Natural killer cell treated with Interleukin-12 subunit alpha and Interleukin-12 subunit beta and Interleukin-15 and Interleukin-18, amount 100 ng/mL, for 72 hours (primary cell): Measurements from ENCODE around the gene GIT1. TPM values are rescaled to one million over a fixed set of nuclear protein-coding genes. Genes with fewer than 3 reads are reported as not detected.
A peak's percentile ranks its signal among the peaks of the same experiment; 100 is the strongest.

Source experiments
- ATAC-seq, 2 donors: fragments of 150-1000 bp; cut with Tn5 transposase in 1 of 2; sonication (Bioruptor Pico), chemical (Tn5 transposase) in 1 of 2; 2 replicates each; pipeline ENCODE4 v1.10.0; 2021
- DNase-seq: peaks from one replicate; pipeline ENCODE4 v3.0.0; 2022; ENCODE audit warnings: low spot score
- H3K27ac Mint-ChIP-seq, 2 donors: 1 replicate in 1 of 2; 2 replicates in 1 of 2; pipeline ENCODE4 v1.8.0; 2022; ENCODE audit warnings: mixed read lengths in 2 of 2, mild to moderate bottlenecking in 1 of 2, moderate library complexity in 1 of 2
- H3K27me3 Mint-ChIP-seq, 2 donors: 1 replicate in 1 of 2; 2 replicates in 1 of 2; pipeline ENCODE4 v1.8.0; 2022; ENCODE audit warnings: mixed read lengths in 2 of 2
- H3K36me3 Mint-ChIP-seq: one replicate; pipeline ENCODE4 v1.8.0; 2022; ENCODE audit warnings: mixed read lengths
- H3K4me1 Mint-ChIP-seq, 2 donors: 1 replicate in 1 of 2; 2 replicates in 1 of 2; pipeline ENCODE4 v1.8.0; 2022; ENCODE audit warnings: low read depth in 2 of 2, mixed read lengths in 2 of 2, mild to moderate bottlenecking in 1 of 2
- H3K4me3 Mint-ChIP-seq: one replicate; pipeline ENCODE4 v1.8.0; 2022; ENCODE audit warnings: mixed read lengths
- H3K9me3 Mint-ChIP-seq: 2 replicates; pipeline ENCODE4 v1.8.0; 2022; ENCODE audit warnings: mixed read lengths
- total RNA-seq, 2 donors: library from RNA; stranded (reverse); gene quantifications; one replicate each; pipeline ENCODE4 v1.2.3, GENCODE V29; 2022

GIT1 gene
- total RNA-seq, 2 donors from 2014 or later, result 40.8 to 111 TPM

DNA sequence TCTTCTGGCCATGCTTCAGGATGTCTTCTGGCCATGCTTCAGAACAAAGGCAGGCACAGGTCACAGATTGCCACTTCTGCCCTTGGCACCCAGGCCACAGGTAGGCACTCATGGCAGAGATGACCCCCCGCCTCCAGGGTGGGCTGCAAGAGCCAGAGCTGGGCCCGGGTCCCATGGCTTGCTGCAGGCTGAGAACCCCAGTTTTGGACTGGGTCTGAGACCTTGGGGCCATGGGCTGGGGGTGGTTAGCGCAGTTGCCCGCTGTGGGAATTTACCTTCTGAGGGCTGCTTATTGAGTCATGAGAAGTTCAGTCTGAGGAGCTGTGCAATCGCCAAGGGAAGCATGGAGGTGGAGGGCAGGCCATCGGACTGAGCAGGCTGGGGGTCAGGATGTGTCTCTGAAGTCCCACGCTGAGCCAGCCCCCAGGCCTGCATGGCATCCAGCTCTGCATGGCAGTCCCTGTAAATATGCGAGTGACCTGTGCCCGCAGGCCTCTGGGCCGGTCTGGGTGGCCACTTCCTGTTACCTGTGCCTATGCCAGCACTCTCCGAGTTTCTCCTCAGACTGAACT lies 5.2 kb upstream of the GIT1 start:
- Mint-ChIP-seq H3K4me3 (peak overlapping the region; percentile 51), H3K4me1 (peaks cover 12 to 17% of the 10 kb centered on the region in 2 donors), H3K36me3 (no peaks in the 10 kb centered on the region), H3K9me3 (no peaks in the 10 kb centered on the region), H3K27me3 (peaks cover 0 to 2% of the 10 kb centered on the region in 2 donors), H3K27ac (no peak overlapping the region)
- ATAC-seq (no peak), DNase-seq (no peak)

DNA sequence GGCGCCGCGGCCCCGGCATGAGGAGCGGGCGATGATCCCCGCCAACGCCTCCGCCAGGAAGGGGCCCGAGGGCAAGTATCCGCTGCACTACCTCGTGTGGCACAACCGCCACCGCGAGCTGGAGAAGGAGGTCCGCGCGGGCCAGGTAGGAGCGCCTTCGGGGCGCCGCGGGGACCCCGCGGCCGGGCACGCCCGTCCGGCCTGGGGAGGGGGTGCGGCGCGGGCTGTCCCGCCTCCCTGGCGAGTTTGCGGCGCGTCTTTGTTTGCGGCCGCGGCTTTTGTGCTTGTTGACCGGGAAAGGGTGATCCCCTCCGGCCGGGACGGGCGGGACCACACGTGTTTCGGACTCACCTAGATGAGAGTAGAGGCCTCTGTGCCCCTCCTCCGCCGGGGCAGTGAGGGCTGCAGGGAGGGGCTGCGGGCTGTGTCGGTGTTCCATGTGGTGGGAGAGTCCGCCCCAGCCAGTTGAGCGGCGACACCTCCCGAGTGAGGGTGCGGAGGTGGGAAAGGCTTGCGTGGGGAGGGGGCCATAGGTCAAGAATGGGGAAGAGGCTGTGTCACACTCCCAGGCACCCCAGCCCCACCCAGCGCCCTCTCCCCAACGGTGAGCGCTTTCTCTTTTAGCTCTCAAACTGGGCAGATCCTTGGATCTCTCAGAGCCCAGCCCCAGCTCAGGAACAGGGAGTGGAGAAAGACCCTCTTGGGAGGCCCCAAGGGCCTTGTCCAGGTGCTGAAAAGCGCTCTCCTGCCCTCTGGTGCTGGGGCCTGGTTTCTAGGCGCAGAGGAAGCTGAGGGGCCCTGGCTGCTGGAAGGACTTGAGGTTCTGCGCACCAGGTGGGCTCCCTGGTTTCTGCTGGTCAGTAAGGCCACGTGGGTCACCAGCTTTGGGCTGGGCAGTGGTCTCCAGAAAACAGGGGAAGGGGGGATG lies 4.4 kb upstream of the GIT1 start:
- peaks cover 12 to 17% of the 10 kb centered on the region in 2 donors for H3K4me1 Mint-ChIP-seq
- no peaks in the 10 kb centered on the region for H3K36me3 Mint-ChIP-seq
- H3K27ac Mint-ChIP-seq, result no peak overlapping the region
- H3K9me3 Mint-ChIP-seq, result no peaks in the 10 kb centered on the region
- H3K27me3 Mint-ChIP-seq, result peaks cover 0 to 2% of the 10 kb centered on the region in 2 donors
- DNase-seq (no peak), ATAC-seq (no peak)
- peak overlapping the region; percentile 51 for H3K4me3 Mint-ChIP-seq

DNA sequence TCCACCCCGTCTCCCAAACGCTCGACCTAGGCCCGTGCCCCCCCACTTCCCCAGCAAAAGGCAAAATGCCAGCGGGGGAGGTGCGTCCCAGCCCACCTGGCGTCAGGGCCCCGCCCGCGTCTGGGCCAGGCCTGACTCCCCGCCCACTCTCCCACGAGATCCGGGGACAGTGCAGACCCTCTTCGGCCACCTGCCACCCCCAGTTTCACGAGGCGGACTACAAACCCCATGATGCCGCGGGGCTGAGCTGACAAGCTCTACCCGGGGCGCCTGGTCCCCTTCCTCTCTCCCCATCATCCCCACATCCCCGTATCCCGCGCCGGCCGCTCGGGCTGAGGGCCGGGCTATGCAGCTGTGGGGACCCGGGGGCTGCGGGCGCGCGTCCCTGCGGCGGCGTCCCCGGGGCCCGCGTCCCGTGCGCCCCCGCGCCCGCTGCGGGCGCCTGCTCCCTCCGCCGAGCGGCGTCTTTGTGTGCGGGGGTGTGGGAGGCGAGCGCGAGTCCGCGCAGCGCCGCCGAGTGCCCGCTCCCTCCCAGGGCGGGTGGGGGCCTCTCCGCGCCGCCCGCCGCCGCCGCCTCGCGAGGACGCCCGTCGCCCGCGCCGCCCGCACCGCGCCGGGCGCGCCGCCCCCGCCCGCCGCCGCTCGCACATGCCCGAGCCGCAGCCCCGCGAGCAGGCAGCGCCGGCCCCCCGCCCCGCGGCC lies 3.6 kb upstream of the GIT1 start, which contains the start of gene ANKRD13B:
ANKRD13B (plus strand) TSS at position 283 of the 702 bp plus-strand sequence. CDS start 490 bp downstream, outside the sequence.
- no peaks in the 10 kb centered on the region for H3K9me3 Mint-ChIP-seq

DNA sequence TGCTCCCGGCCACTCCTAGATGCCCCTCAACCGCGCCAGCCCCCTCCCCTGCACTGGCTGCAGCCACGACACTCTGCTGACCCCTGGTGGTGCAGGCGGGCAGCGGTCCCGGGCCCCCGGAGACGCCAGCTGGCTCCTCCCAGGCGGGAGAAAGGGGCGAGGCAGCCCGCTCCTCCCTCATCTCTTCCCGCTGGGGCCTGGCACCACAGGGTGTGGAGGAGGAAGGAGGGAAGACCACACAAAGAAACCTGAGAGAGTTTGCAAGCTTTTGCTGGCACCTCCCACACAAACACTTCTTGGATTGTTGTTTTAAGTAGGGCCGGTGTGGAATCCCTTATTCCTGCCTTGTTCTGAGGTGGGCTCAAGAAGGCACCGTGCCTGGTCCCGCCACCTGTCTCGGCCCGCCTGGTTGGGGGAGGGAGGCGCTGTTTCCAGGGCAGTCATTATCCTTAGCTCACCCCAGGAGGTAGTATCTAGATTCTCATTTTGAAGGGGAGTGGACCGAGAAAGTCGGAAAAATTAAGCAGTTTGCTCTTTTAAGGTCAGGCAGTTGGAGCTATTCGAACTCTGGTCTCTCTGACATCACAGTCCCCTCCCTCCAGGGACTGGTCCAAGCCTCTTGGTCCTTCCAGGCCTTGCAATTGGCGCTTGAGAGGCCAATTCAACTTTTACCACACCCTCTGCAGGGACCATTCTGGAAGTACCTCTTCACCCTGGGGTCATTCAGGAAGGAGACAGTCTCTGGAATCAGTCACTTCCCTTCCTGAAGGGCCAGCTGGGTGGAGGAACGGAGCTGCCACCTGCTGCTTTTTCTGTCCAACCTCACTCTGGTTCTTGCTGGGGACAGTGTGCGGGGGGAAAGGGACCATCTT lies 2.5 kb upstream of the GIT1 start:
- DNase-seq (peak; percentile 82), ATAC-seq (peak; percentile 50 to 68)
- peaks cover 0 to 2% of the 10 kb centered on the region in 2 donors for H3K27me3 Mint-ChIP-seq
- H3K36me3 Mint-ChIP-seq, result no peaks in the 10 kb centered on the region
- peak overlapping the region in 1 of 2 donors; percentile 16 for H3K27ac Mint-ChIP-seq
- peak overlapping the region; percentile 60 for H3K4me3 Mint-ChIP-seq
- peaks cover 26 to 29% of the 10 kb centered on the region in 2 donors for H3K4me1 Mint-ChIP-seq
- H3K9me3 Mint-ChIP-seq, result no peaks in the 10 kb centered on the region

More for the DNA sequence above, 3.6 kb upstream of the GIT1 start, which contains the start of gene ANKRD13B:
- peaks cover 17 to 21% of the 10 kb centered on the region in 2 donors for H3K4me1 Mint-ChIP-seq
- no peak within 1 kb of the TSS for H3K27ac Mint-ChIP-seq
- no peaks in the 10 kb centered on the region for H3K36me3 Mint-ChIP-seq
- H3K27me3 Mint-ChIP-seq, result peaks cover 0 to 2% of the 10 kb centered on the region in 2 donors
- DNase-seq (no peak), ATAC-seq (no peak)
- peak within 1 kb of the TSS; percentile 60 for H3K4me3 Mint-ChIP-seq

DNA sequence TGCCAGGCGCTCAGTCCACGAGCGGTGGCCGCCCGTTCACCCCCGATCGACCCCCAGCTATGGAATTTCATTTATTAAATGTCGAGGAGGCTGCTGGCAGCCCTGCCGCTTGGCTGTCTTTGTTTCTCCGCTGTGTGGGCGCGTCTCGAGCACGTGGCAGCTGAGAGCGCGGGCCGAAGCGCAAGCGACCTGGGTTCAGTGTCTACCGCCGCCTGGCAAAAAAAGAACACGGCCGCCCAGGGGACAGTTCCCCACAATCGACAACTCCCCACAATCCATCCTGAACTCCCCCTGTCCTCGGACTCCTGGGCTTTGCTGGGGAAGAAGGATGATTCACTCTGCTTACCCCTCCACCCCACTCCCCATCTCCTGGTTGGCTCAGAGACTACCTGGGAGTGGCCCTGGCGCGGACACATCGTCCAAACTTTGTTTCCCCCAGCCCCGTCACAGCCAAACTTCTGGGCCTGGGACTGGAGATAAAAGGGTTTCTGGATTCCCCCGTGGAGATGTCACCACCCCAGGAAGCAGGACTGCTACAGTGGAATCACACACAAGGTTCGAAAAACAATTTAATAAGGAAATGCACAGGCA lies 1.8 kb upstream of the GIT1 start:
- no peaks in the 10 kb centered on the region for H3K9me3 Mint-ChIP-seq
- ATAC-seq (no peak), DNase-seq (no peak)
- peak overlapping the region; percentile 49 for H3K4me3 Mint-ChIP-seq
- peaks cover 0 to 2% of the 10 kb centered on the region in 2 donors for H3K27me3 Mint-ChIP-seq
- no peaks in the 10 kb centered on the region for H3K36me3 Mint-ChIP-seq
- H3K4me1 Mint-ChIP-seq, result peaks cover 26 to 29% of the 10 kb centered on the region in 2 donors
- H3K27ac Mint-ChIP-seq, result peak overlapping the region in 1 of 2 donors; percentile 16

DNA sequence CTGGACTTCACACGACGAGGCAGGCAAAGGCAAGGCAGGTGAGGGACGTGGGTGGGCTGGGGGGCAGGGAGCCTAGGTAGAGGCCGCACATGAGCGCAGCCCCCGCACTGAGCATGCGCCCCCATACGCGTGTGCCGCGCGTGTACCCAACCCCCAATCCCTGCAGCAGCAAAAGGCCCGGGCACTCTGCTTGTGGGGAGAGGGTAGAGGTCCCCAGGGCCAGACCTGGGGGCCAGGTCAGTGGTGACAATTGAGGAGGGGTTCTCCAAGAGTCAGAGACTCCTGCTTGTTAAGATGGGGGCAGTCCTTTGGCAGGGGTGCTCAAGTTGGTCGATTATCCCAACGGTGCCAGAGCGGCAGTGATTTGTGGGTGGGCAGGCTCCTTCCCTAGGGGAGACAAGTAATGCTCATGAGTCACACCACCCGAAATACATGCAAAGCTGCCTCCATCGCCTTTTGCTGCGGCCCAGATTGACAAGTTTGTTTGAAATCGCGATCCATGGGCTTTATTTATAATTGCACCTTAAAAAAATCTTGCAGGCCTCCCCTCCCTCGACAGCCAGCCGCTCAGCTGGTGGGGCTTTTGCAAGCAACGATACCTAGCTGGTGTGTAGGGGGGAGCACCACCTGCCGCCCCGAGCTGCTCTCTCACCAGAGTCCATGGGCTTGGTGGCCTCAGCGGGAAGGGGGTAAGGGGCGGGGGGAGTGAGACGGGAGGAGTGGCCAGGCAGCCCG lies 1.1 kb upstream of the GIT1 start:
- no peaks in the 10 kb centered on the region for H3K36me3 Mint-ChIP-seq
- peaks cover 0 to 2% of the 10 kb centered on the region in 2 donors for H3K27me3 Mint-ChIP-seq
- H3K4me3 Mint-ChIP-seq, result peak overlapping the region; percentile 88
- DNase-seq, result no peak
- peaks cover 31 to 32% of the 10 kb centered on the region in 2 donors for H3K4me1 Mint-ChIP-seq
- H3K9me3 Mint-ChIP-seq, result no peaks in the 10 kb centered on the region
- ATAC-seq, result no peak
- peak overlapping the region in 1 of 2 donors; percentile 74 for H3K27ac Mint-ChIP-seq

DNA sequence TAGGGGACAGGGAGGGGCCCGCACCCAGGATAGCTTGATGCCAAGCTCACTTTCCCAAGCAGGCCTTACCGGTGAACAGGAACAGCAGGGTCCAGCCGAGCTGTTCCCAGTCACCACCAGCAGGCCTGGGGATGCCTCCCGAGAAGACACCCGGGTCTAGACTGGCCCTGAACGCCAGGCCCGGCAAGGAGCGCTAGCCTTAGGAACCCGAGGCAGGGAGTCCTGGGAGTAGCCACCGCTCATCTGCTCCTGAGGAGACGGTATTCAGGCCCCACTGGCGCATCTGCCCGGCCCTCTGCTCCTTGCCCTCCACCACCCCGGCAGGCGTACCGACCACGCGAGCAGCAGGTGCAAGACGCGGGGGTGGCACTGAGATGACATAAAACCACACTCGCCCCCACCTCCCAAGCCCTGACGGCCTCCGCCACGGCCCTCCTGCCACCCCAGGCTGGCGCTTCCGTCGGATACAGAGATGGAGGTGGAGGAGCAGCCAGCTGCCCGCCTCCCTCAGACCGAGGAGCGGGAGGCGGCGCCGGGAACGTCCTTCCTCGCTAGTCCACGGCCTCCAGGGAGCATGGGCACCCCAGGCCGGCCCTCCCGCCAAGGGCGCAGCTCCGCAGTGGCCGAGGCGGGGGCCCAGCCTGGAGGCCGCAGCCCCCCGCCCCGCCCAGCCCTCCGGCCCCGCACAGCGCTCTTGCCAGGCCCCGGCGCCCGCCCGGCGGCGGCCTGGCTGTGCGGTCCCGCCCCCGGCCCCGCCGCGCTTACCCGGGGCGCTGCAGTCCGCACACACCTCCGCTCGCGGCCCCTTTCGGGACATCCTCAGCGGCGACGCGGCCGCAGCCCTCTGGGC lies 661 bp downstream of the GIT1 start:
- ATAC-seq (peak; percentile 50 to 51), DNase-seq (no peak)
- Mint-ChIP-seq H3K27ac (peak overlapping the region; percentile 33 to 66), H3K4me1 (peaks cover 42 to 46% of the 10 kb centered on the region in 2 donors), H3K36me3 (no peaks in the 10 kb centered on the region), H3K4me3 (peak overlapping the region; percentile 87), H3K9me3 (no peaks in the 10 kb centered on the region), H3K27me3 (no peaks in the 10 kb centered on the region)

DNA sequence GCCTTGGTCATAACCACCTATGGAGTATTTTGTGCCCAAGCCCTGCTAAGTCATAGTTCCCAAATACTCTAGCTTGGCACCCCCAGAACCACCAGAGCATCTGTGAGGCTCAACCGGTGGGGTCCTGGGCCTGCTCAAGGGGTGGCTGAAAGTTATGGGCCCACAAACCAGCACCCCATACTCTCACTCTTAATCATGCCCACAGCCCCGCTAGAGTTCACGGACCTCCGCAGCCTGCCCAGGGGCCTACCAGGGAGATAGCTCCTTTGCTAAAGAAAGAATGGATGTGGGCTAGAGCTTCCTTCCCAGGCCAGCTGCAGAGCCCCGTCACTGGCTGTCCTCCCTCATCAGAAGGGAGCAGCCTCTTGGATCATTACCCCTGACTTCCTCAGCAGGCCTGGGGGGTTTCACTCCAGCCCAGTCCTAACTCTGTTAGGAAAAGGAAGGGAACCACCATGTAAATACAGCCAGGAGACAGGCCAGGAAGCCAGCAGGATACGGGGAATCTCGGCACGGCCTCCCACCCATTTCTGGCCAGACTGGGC lies 1.4 kb downstream of the GIT1 start:
- peak overlapping the region; percentile 87 for H3K4me3 Mint-ChIP-seq
- no peak for DNase-seq
- no peak for ATAC-seq
- peaks cover 42 to 47% of the 10 kb centered on the region in 2 donors for H3K4me1 Mint-ChIP-seq
- peak overlapping the region; percentile 33 to 66 for H3K27ac Mint-ChIP-seq
- H3K36me3 Mint-ChIP-seq, result no peaks in the 10 kb centered on the region
- no peaks in the 10 kb centered on the region for H3K9me3 Mint-ChIP-seq
- no peaks in the 10 kb centered on the region for H3K27me3 Mint-ChIP-seq

DNA sequence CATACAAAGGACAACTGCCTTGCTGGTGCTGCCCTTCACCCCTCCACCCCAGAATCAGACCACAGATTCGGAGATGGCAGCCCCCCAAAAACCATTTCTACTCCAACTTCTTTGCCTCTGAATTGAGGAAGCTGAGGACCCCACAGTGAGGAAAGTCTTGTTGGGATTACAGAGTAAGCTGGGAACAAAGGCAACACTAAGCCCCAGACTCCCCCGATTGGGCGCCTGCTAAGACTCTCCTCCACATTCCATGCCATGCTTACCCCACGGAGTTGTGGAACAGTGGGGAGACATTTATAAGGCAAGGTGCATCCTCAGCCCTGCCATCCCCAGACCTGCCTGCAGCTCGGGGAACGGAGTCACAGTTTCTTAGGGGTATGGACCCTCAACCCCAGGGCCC lies 1.9 kb downstream of the GIT1 start:
- Mint-ChIP-seq H3K4me1 (peaks cover 42 to 47% of the 10 kb centered on the region in 2 donors), H3K9me3 (no peaks in the 10 kb centered on the region), H3K36me3 (no peaks in the 10 kb centered on the region), H3K27ac (peak overlapping the region; percentile 33 to 66), H3K4me3 (peak overlapping the region; percentile 87), H3K27me3 (no peaks in the 10 kb centered on the region)
- ATAC-seq (no peak), DNase-seq (no peak)

DNA sequence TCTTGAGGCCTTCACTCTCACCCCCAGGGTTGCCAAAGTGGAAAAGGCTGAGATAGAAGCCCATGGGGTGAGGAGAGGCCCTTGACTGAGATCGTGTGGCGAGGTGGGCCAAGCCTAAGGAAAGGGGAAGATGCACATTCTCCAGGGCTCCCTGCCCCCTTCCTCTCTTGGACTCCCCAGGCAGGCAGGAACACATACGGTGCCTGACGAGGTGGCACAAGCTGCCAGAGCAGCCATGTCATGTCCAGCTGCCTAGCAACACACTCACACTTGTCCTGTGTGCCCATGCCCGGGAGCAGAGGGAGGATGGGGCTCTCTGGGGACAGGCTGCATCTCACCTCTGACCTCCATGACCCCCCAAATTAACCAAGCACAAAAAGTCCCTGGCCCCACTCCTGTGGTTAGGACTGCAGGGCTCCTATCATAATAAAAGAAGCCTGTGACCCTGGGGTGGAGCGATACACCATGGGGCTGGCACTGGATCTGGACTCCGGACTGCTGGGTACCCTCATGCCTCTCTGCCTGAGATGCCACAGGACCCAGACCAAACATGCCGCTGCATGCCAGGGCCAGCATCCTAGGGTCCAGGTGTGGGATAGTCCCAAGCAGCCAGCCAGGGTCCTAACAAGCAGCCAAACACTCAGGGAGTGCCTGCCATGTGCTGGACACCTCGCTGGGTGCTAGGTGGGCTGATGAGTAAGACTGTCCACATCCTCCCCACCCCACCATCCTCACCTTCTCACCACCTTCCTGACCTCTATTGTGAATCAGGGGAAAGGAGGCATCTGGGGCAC lies 2.6 kb downstream of the GIT1 start:
- H3K9me3 Mint-ChIP-seq, result no peaks in the 10 kb centered on the region
- peaks cover 42 to 43% of the 10 kb centered on the region in 2 donors for H3K4me1 Mint-ChIP-seq
- no peaks in the 10 kb centered on the region for H3K36me3 Mint-ChIP-seq
- ATAC-seq (no peak), DNase-seq (no peak)
- no peaks in the 10 kb centered on the region for H3K27me3 Mint-ChIP-seq
- peak overlapping the region; percentile 87 for H3K4me3 Mint-ChIP-seq
- peak overlapping the region; percentile 66 to 72 for H3K27ac Mint-ChIP-seq
